ENCODE measurements around the gene HAPLN2. TPM values are rescaled to one million over a fixed set of nuclear protein-coding genes. Genes with fewer than 3 reads are reported as not detected.
A peak's percentile ranks its signal among the peaks of the same experiment; 100 is the strongest.
"Not testable (repeated sequence)": the region's sequence is repeated elsewhere in the genome, so short reads cannot be mapped to it uniquely, and the experiment has no call there.

The HAPLN2 gene
- total and polyA plus RNA-seq, 2 experiments from 2014 or later: 8.5 to 19.0 TPM

GRCh38 chr1:156602557-156602993, 16.6 kb upstream of the HAPLN2 start:
- Histone ChIP-seq H3K4me3 (no peak overlapping the region), H3K36me3 (no peaks in the 10 kb centered on the region), H3K9me3 (ENCODE audit: low read depth) (no peaks in the 10 kb centered on the region), H3K4me1 (ENCODE audit: low read depth) (no peaks in the 10 kb centered on the region), H3K27me3 (no peaks in the 10 kb centered on the region), H3K27ac (no peak overlapping the region)
- peak; percentile 47 for TF ChIP-seq CTCF (IDR thresholded peaks at IDR 0.05; ENCODE audit: low read depth, low read length)
- DNase-seq (ENCODE audit: low read depth in 1 of 2, low spot score in 1 of 2): no peak

- not testable (repeated sequence) for H3K27ac ChIP-seq; H3K27me3 ChIP-seq; DNase-seq (ENCODE audit: low read depth in 1 of 2, low spot score in 1 of 2); H3K4me1 ChIP-seq (ENCODE audit: low read depth); H3K36me3 ChIP-seq; H3K9me3 ChIP-seq (ENCODE audit: low read depth); H3K4me3 ChIP-seq
Observed at GRCh38 chr1:156607344-156607743, 11.9 kb upstream of the HAPLN2 start.

- Histone ChIP-seq H3K27me3 (no peaks in the 10 kb centered on the region), H3K36me3 (no peaks in the 10 kb centered on the region), H3K27ac (no peak overlapping the region), H3K4me1 (ENCODE audit: low read depth) (peaks cover 3% of the 10 kb centered on the region), H3K9me3 (ENCODE audit: low read depth) (no peaks in the 10 kb centered on the region), H3K4me3 (no peak overlapping the region)
- TF ChIP-seq CTCF (IDR thresholded peaks at IDR 0.05; ENCODE audit: low read depth, low read length): peak; percentile 84
- peak; percentile 71 to 83 for DNase-seq (ENCODE audit: low read depth in 1 of 2, low spot score in 1 of 2)
Observed at GRCh38 chr1:156608036-156608674, 11.1 kb upstream of the HAPLN2 start.

- Histone ChIP-seq H3K9me3 (ENCODE audit: low read depth) (no peaks in the 10 kb centered on the region), H3K27ac (no peak overlapping the region), H3K36me3 (no peaks in the 10 kb centered on the region), H3K4me1 (ENCODE audit: low read depth) (peaks cover 3% of the 10 kb centered on the region), H3K27me3 (no peaks in the 10 kb centered on the region), H3K4me3 (no peak overlapping the region)
- TF ChIP-seq CTCF (IDR thresholded peaks at IDR 0.05; ENCODE audit: low read depth, low read length): peak; percentile 48
- peak in 1 of 2 donors; percentile 60 for DNase-seq (ENCODE audit: low read depth in 1 of 2, low spot score in 1 of 2)
Observed at GRCh38 chr1:156608981-156609380, 10.2 kb upstream of the HAPLN2 start.

- H3K27me3 ChIP-seq; DNase-seq (ENCODE audit: low read depth in 1 of 2, low spot score in 1 of 2); H3K36me3 ChIP-seq; H3K4me3 ChIP-seq; H3K9me3 ChIP-seq (ENCODE audit: low read depth); H3K27ac ChIP-seq: not testable (repeated sequence)
- peaks cover 10% of the 10 kb centered on the region for H3K4me1 ChIP-seq (ENCODE audit: low read depth)
Observed at GRCh38 chr1:156610072-156610471, 9.1 kb upstream of the HAPLN2 start.

- no peak overlapping the region for H3K4me3 ChIP-seq
- no peak overlapping the region for H3K27ac ChIP-seq
- H3K36me3 ChIP-seq: no peaks in the 10 kb centered on the region
- DNase-seq (ENCODE audit: low read depth in 1 of 2, low spot score in 1 of 2): no peak
- H3K27me3 ChIP-seq: no peaks in the 10 kb centered on the region
- no peak for TF ChIP-seq CTCF (IDR thresholded peaks at IDR 0.05; ENCODE audit: low read depth, low read length)
- no peaks in the 10 kb centered on the region for H3K9me3 ChIP-seq (ENCODE audit: low read depth)
- peaks cover 23% of the 10 kb centered on the region for H3K4me1 ChIP-seq (ENCODE audit: low read depth)
Observed at GRCh38 chr1:156612666-156613065, 6.5 kb upstream of the HAPLN2 start.
